Heart left ventricle (tissue), 16 donors: ENCODE measurements around the gene ZNF200. TPM values are rescaled to one million over a fixed set of nuclear protein-coding genes. Genes with fewer than 3 reads are reported as not detected.
A peak's percentile ranks its signal among the peaks of the same experiment; 100 is the strongest.

Experiments used
- ATAC-seq, 4 donors: fragments of 200-7000 bp; cut with Tn5 transposase; one replicate each; pipeline ENCODE4 v1.9.1; 2020 to 2022; ENCODE audit warnings: moderate library complexity in 4 of 4, mild to moderate bottlenecking in 3 of 4, moderate number of reproducible peaks in 1 of 4
- DNase-seq, 5 donors: peaks; one replicate each; pipeline ENCODE4 v3.0.0-alpha.2; 2020
- H3K27ac ChIP-seq, 12 donors: fragments of 200-600 bp; sonication (generic) in 4 of 12; one replicate each; pipeline versions ENCODE4 v1.5.0 to v1.8.0; 2016 to 2022; ENCODE audit warnings: mild to moderate bottlenecking in 2 of 12
- H3K27me3 ChIP-seq, 9 donors: fragments of 200-600 bp; sonication (generic) in 2 of 9; one replicate each; pipeline versions ENCODE4 v1.5.1 to v1.8.0; 2016 to 2022; ENCODE audit warnings: mild to moderate bottlenecking in 3 of 9
- H3K36me3 ChIP-seq, 9 donors: fragments of 200-600 bp; sonication (generic) in 2 of 9; one replicate each; pipeline versions ENCODE4 v1.5.0 to v1.8.0; 2018 to 2022; ENCODE audit warnings: mild to moderate bottlenecking in 2 of 9
- H3K4me1 ChIP-seq, 12 donors: fragments of 200-600 bp; sonication (generic) in 4 of 12; one replicate each; pipeline versions ENCODE4 v1.5.0 to v1.8.0; 2016 to 2022; ENCODE audit warnings: mild to moderate bottlenecking in 3 of 12
- H3K4me3 ChIP-seq, 12 donors: fragments of 200-600 bp; sonication (generic) in 4 of 12; one replicate each; pipeline versions ENCODE4 v1.5.0 to v1.8.0; 2017 to 2022; ENCODE audit warnings: mild to moderate bottlenecking in 9 of 12, moderate library complexity in 4 of 12
- H3K9me3 ChIP-seq, 12 donors: fragments of 200-600 bp; sonication (generic) in 4 of 12; one replicate each; pipeline versions ENCODE4 v1.5.0 to v1.8.0; 2016 to 2022; ENCODE audit warnings: mild to moderate bottlenecking in 1 of 12
- CTCF ChIP-seq, 12 donors: fragments of 200-600 bp; sonication (generic) in 4 of 12; IDR thresholded peaks; one replicate each; pipeline versions ENCODE4 v1.5.0 to v1.8.0; 2018 to 2022; ENCODE audit warnings: antibody characterized with exemption in 12 of 12, mild to moderate bottlenecking in 5 of 12
- POLR2A ChIP-seq, 2 donors: fragments of 450-650 bp; IDR thresholded peaks; one replicate each; pipeline ENCODE4 v1.6.1; 2017; ENCODE audit warnings: antibody characterized with exemption in 2 of 2, mild to moderate bottlenecking in 2 of 2, moderate library complexity in 2 of 2
- WGBS, 4 donors: extraction: QIAGEN DNeasy Blood & Tissue Kit in 2 of 4; methylation state at CpG; one replicate each; pipeline versions ENCODE4 v1.1.5 to v1.1.7; 2013 to 2018; 5-methylcytosine and 5-hydroxymethylcytosine counted together
- intact Hi-C, 10 donors: fragments of 100-400 bp; cut with DNase I; formaldehyde crosslinking; loops; one replicate each; pipeline versions ENCODE4 v1.11.1 to v1.14.2; 2022
- polyA plus RNA-seq, 2 donors: library from polyadenylated mRNA; stranded (reverse); fragments of 200-250 nt; gene quantifications; one replicate each; pipeline ENCODE4 v1.2.3, GENCODE V29; 2013
- total RNA-seq, 9 donors: library from RNA; depleted of rRNA in 2 of 9; stranded (reverse); fragments of >200 nt in 2 of 9; fragmentation: NEBNext Ultra II Directional in 3 of 9; extraction: Animal tissue kit (Norgen Biotek cat#: 25700) in 3 of 9; gene quantifications; one replicate each; pipeline versions ENCODE4 v1.1.0 to v1.2.4, GENCODE V29; 2016 to 2023
- donor health status: ischemic (EF 13 %, LVEDD 7.1; RV severe dilation, severe dysfunction).
- donor health status: healthy with polysubstance abuse.
- donor health status: DM: no; HTN: yes; CAD: no.
- donor health status: DM: no; HTN: no; CAD: no.
- donor health status: ischemic (EF 25% LVEDD 6.9; RV normal size, moderate dysfunction).
- donor health status: ischemic (EF 25% LVEDD 5.7; RV mildly dilated, moderate dysfunction).
- donor health status: healthy.
- donor health status: DM: yes; HTN: yes; CAD: no.
- donor health status: ischemic (EF 35%, LVEDD 5.7; RV mildly dilated, moderate dysfunction).
- donor health status: nonischemic (EF 11% LVEDD 7.7; RV severe dilation, severe dysfunction).
- donor health status: DM: yes; HTN: yes; CAD: no.
- donor health status: PGD.
- donor health status: ischemic (EF 29% LVEDD 5.4; RV normal size, mild dysfunction).
- donor health status: nonischemic (EF 23%, LVEDD 6.1; RV moderate dilation, normal function).

Gene ZNF200
- total and polyA plus RNA-seq, 11 donors = 2.7 to 8.7 (median 5.5) TPM

GRCh38 chr16:3220839-3221238, 14.1 kb downstream of the ZNF200 start:
- Histone ChIP-seq H3K27ac (no peak overlapping the region), H3K4me3 (no peak overlapping the region), H3K4me1 (no peaks in the 10 kb centered on the region), H3K9me3 (peaks cover 0 to 81% (median 55%) of the 10 kb centered on the region in 12 donors), H3K36me3 (peaks cover 11 to 45% (median 28%) of the 10 kb centered on the region in 9 donors), H3K27me3 (no peaks in the 10 kb centered on the region)
- ATAC-seq = no peak
- WGBS, 4 donors = 82 to 94% (median 91%) methylated on average over 10 of the region's 10 CpGs
- intact Hi-C loops = loop anchor here in 1 of 10 donors (10.0 kb wide), 1 partner anchor 94 kb away; no protein-coding TSS in a partner anchor
- no peak for DNase-seq
- no peak for TF ChIP-seq POLR2A (IDR thresholded peaks at IDR 0.05)
- no peak for TF ChIP-seq CTCF (IDR thresholded peaks at IDR 0.05)

- Histone ChIP-seq H3K27ac (peak overlapping the region in 1 of 12 donors; percentile 55), H3K4me3 (no peak overlapping the region), H3K9me3 (peaks cover 0 to 35% (median 10%) of the 10 kb centered on the region in 12 donors), H3K36me3 (peaks cover 0 to 2% (median 0%) of the 10 kb centered on the region in 9 donors), H3K27me3 (peaks cover 0 to 3% (median 0%) of the 10 kb centered on the region in 9 donors), H3K4me1 (no peaks in the 10 kb centered on the region)
- DNase-seq (no peak), ATAC-seq (no peak)
- 52 to 61% (median 58%) methylated on average over 3 of the region's 3 CpGs for WGBS, 4 donors
- intact Hi-C loops = no loop called here
- no peak for TF ChIP-seq CTCF (IDR thresholded peaks at IDR 0.05)
- TF ChIP-seq POLR2A (IDR thresholded peaks at IDR 0.05) = no peak
Observed at GRCh38 chr16:3216263-3216640, 18.7 kb downstream of the ZNF200 start.

GRCh38 chr16:3215601-3216262, 19.2 kb downstream of the ZNF200 start:
- Histone ChIP-seq H3K4me3 (no peak overlapping the region), H3K4me1 (no peaks in the 10 kb centered on the region), H3K36me3 (no peaks in the 10 kb centered on the region), H3K27ac (peak overlapping the region in 1 of 12 donors; percentile 55), H3K27me3 (peaks cover 0 to 3% (median 0%) of the 10 kb centered on the region in 9 donors), H3K9me3 (peaks cover 0 to 30% (median 6%) of the 10 kb centered on the region in 12 donors)
- intact Hi-C loops = no loop called here
- TF ChIP-seq CTCF (IDR thresholded peaks at IDR 0.05) = no peak
- no peak for TF ChIP-seq POLR2A (IDR thresholded peaks at IDR 0.05)
- 75 to 80% (median 78%) methylated on average over 11 of the region's 11 CpGs for WGBS, 4 donors
- ATAC-seq = no peak
- DNase-seq = no peak

GRCh38 chr16:3214904-3215600, 19.9 kb downstream of the ZNF200 start:
- ATAC-seq (no peak), DNase-seq (no peak)
- Histone ChIP-seq H3K4me1 (no peaks in the 10 kb centered on the region), H3K4me3 (no peak overlapping the region), H3K9me3 (peaks cover 0 to 23% (median 2%) of the 10 kb centered on the region in 12 donors), H3K27me3 (peaks cover 0 to 6% (median 0%) of the 10 kb centered on the region in 9 donors), H3K36me3 (no peaks in the 10 kb centered on the region), H3K27ac (peak overlapping the region in 1 of 12 donors; percentile 55)
- WGBS, 4 donors = 34 to 47% (median 41%) methylated on average over 7 of the region's 7 CpGs
- intact Hi-C loops = no loop called here
- TF ChIP-seq POLR2A (IDR thresholded peaks at IDR 0.05) (no peak), CTCF (IDR thresholded peaks at IDR 0.05) (no peak)
